ENCODE data around the gene TRPC1. TPM values are rescaled to one million over a fixed set of nuclear protein-coding genes. Genes with fewer than 3 reads are reported as not detected.

TRPC1 gene
- total RNA-seq, 2 donors from 2014 or later = 37.0 to 48.5 TPM

DNA sequence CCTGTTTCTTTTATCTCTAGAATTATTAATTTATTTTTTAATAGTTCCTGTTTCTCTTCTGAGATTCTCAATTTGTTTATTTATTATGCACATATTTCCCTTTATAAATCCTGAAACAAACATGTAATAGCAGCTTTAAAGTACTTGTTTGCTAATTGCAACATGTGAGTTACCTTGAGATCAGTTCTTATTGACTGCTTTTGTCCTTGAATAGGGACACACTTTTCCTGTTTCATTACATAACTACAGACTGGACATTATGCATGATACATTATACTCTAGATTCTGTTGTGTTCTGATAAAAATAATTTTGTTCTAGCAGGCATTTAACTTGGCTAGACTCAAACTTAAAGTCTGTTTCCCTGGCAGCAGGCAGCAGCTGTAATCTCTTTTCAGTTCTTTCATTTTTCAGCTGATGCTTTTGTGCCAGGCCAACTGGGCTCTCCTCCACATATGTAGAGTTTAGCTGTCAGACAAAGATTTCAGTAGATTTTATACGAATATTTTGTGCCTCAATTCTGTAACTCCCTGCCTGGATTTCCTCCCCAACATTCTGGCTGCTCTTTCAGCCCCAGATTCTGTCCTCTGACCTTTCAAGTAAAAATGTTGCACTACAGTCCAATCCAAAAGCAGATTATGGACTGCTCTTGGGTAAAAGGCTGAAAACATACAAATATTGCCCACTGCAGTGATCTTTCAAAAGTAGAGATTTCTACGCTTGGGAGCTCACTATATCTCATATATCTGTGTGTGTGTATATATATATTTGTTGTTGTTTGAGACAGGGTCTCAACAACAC, 123.1 kb downstream of the TRPC1 start:
- TF ChIP-seq, protein P1, sequence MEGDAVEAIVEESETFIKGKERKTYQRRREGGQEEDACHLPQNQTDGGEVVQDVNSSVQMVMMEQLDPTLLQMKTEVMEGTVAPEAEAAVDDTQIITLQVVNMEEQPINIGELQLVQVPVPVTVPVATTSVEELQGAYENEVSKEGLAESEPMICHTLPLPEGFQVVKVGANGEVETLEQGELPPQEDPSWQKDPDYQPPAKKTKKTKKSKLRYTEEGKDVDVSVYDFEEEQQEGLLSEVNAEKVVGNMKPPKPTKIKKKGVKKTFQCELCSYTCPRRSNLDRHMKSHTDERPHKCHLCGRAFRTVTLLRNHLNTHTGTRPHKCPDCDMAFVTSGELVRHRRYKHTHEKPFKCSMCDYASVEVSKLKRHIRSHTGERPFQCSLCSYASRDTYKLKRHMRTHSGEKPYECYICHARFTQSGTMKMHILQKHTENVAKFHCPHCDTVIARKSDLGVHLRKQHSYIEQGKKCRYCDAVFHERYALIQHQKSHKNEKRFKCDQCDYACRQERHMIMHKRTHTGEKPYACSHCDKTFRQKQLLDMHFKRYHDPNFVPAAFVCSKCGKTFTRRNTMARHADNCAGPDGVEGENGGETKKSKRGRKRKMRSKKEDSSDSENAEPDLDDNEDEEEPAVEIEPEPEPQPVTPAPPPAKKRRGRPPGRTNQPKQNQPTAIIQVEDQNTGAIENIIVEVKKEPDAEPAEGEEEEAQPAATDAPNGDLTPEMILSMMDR (IDR thresholded peaks at IDR 0.05) = no peak
- Histone ChIP-seq H3K36me3 (no peaks in the 10 kb centered on the region), H3K9me3 (no peaks in the 10 kb centered on the region), H3K4me1 (ENCODE audit: control insufficient read depth in 1 of 2, low read depth in 2 of 2) (peaks cover 4 to 13% of the 10 kb centered on the region in 2 donors), H3K4me3 (no peak overlapping the region), H3K27me3 (replicated peaks; ENCODE audit: insufficient read depth) (no peaks in the 10 kb centered on the region), H3K27ac (no peak overlapping the region)
- DNase-seq (ENCODE audit: low spot score) (no peak), ATAC-seq (ENCODE audit: insufficient number of reproducible peaks, low FRiP score, low read depth) (no peak)

DNA sequence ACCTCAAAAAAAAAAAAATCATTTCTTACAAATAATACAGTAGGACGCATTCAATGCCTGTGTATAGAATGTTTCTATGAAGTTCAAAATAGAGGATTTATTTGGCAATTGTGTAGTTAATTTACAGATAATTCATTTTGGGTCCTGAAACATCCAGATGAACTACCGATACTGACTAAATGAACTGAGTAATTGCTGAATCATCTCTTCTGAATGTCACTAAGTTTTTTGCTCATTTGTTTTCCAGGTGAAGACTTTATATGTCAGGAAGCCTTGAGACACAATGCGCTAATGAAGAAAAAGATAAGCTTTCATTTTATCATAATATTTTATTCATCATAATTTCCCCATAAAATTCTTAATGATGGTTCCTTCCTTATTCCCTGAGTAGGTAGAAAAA, 125.3 kb downstream of the TRPC1 start:
- Histone ChIP-seq H3K36me3 (no peaks in the 10 kb centered on the region), H3K4me3 (no peak overlapping the region), H3K4me1 (ENCODE audit: control insufficient read depth in 1 of 2, low read depth in 2 of 2) (peaks cover 4 to 13% of the 10 kb centered on the region in 2 donors), H3K27ac (no peak overlapping the region), H3K9me3 (no peaks in the 10 kb centered on the region), H3K27me3 (replicated peaks; ENCODE audit: insufficient read depth) (no peaks in the 10 kb centered on the region)
- DNase-seq (ENCODE audit: low spot score) (no peak), ATAC-seq (ENCODE audit: insufficient number of reproducible peaks, low FRiP score, low read depth) (no peak)
- TF ChIP-seq, protein P1 (IDR thresholded peaks at IDR 0.05) = no peak

DNA sequence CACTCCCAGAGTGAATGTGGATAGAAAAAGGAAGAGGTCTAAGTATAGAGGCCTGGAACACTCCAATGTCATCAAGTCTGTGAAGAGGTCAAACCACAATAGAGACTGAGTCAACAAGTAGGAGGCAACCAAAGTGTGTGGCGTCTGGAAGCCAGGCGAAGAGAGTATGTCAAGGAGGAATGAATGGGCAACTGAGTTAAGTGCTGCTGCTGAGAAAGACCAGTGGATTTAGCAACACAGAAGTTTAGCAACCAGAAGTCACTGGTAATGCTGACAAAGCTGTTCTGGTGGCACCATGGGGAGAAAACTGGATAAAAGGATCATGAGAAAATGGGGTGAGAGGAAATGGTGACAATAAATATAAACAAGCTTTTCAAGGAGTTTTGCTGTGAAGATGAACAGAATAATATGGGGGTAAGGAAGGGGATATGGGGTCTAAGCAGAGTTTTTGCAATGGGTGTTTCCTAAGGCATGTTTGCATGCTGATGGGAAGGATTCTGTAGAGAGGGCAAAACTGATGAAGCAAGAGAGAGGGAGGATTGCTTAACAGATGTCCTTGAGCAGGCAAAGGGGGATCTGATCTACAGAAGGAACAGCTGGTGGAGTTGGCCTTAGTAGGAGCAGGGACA, 126.7 kb downstream of the TRPC1 start:
- no peak for ATAC-seq (ENCODE audit: insufficient number of reproducible peaks, low FRiP score, low read depth)
- Histone ChIP-seq H3K36me3 (no peaks in the 10 kb centered on the region), H3K27ac (no peak overlapping the region), H3K27me3 (replicated peaks; ENCODE audit: insufficient read depth) (no peaks in the 10 kb centered on the region), H3K4me3 (no peak overlapping the region), H3K4me1 (ENCODE audit: control insufficient read depth in 1 of 2, low read depth in 2 of 2) (peaks cover 4 to 13% of the 10 kb centered on the region in 2 donors), H3K9me3 (no peaks in the 10 kb centered on the region)
- TF ChIP-seq, protein P1 (IDR thresholded peaks at IDR 0.05) = no peak
- no peak for DNase-seq (ENCODE audit: low spot score)

DNA sequence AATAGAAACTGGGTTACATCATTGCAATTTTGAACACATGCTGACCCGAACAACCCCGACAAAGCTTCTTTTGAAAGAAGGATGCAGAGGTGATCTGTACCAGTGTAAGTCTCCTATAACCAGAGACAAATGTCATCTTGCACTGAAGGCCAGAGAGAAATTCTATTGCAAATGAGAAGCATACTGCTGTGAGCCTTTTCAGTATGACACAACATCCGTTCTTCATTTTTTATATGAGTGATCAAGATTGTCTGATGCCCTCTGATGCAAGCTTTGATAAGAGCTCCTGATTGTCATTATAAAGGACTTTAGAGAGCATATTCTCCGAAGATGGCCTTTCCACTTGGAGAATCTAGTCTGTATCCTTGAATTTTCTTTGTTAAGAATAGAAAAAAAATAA, 128.2 kb downstream of the TRPC1 start:
- Histone ChIP-seq H3K4me1 (ENCODE audit: control insufficient read depth in 1 of 2, low read depth in 2 of 2) (peaks cover 4 to 8% of the 10 kb centered on the region in 2 donors), H3K36me3 (no peaks in the 10 kb centered on the region), H3K27ac (no peak overlapping the region), H3K4me3 (no peak overlapping the region), H3K9me3 (no peaks in the 10 kb centered on the region), H3K27me3 (replicated peaks; ENCODE audit: insufficient read depth) (no peaks in the 10 kb centered on the region)
- DNase-seq (ENCODE audit: low spot score) = no peak
- ATAC-seq (ENCODE audit: insufficient number of reproducible peaks, low FRiP score, low read depth) = no peak
- TF ChIP-seq, protein P1 (IDR thresholded peaks at IDR 0.05) = no peak

DNA sequence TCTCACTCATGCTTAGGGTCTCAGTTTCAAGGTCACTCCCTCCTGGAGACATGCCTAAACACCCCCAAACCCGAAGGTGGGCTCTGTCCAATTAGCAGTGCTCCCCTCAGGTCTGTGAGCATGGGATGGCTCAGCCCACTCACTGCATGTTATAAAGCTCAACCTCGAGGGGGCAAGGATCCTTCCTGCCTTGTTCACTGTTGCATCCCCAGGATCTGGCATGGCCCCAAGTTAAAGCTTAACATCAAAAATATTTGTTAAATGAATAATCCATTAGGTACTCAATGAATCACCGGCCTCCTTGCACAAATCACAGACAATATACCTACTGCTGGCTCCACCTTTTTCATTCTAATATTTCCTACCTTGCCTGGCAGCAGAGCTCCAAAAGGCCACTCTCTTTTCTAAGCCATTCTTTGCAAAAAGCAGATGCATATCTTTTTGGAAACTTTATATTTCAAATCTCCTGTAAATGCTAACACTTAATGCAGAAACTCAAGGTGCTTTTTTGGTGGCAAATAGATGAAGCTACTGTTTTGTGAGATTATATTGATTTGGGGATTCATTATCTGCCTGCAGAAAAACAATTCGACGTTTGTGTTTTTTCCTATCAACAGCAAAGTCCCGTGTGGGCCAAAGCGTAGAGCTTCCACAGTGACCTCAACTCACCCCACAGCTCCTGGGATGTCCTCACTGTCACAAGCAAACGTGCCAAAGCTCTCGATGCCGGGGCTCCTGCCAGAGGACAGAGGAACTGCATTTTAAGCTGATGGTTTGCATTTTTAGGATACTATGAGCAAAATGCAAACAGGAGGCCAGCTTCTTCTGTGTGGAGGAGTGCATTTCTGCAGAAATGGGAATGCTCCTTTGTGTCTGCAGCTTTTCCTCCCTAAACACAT, 129.7 kb downstream of the TRPC1 start:
- Histone ChIP-seq H3K27ac (no peak overlapping the region), H3K4me1 (ENCODE audit: control insufficient read depth in 1 of 2, low read depth in 2 of 2) (no peaks in the 10 kb centered on the region), H3K27me3 (replicated peaks; ENCODE audit: insufficient read depth) (no peaks in the 10 kb centered on the region), H3K4me3 (no peak overlapping the region), H3K36me3 (no peaks in the 10 kb centered on the region), H3K9me3 (no peaks in the 10 kb centered on the region)
- no peak for DNase-seq (ENCODE audit: low spot score)
- TF ChIP-seq, protein P1 (IDR thresholded peaks at IDR 0.05) = no peak
- ATAC-seq (ENCODE audit: insufficient number of reproducible peaks, low FRiP score, low read depth) = no peak

Measured in thoracic aorta (tissue), 2 donors.